Small intestine (tissue), 16 donors: ENCODE data around the gene HPS4. TPM values are rescaled to one million over a fixed set of nuclear protein-coding genes. Genes with fewer than 3 reads are reported as not detected.
A peak's percentile ranks its signal among the peaks of the same experiment; 100 is the strongest.
"Not testable (repeated sequence)": the region's sequence is repeated elsewhere in the genome, so short reads cannot be mapped to it uniquely, and the experiment has no call there.

Experiments
- DNase-seq, 2 donors: peaks; one replicate each; pipeline versions ENCODE4 v3.0.0 to v3.0.0-alpha.2; 2013
- FAIRE-seq: peaks from 2 replicates; lab custom pipeline; 2012; peaks lifted over from hg19 to GRCh38; lab: Jason Lieb, UNC
- H3K27ac ChIP-seq, 3 donors: one replicate each; pipeline ENCODE4 v1.5.1; 2013; ENCODE audit warnings: low read length in 2 of 3, mild to moderate bottlenecking in 2 of 3, control low read depth in 1 of 3, inconsistent platforms in 1 of 3, low read depth in 1 of 3, moderate library complexity in 1 of 3
- H3K27me3 ChIP-seq, 3 donors: one replicate each; pipeline ENCODE4 v1.6.1; 2013; ENCODE audit warnings: low read length in 3 of 3, inconsistent platforms in 1 of 3; ENCODE audit not compliant: control insufficient read depth in 3 of 3, insufficient read depth in 3 of 3
- H3K36me3 ChIP-seq, 3 donors: one replicate each; pipeline ENCODE4 v1.6.1; 2013; ENCODE audit warnings: low read length in 3 of 3, inconsistent platforms in 1 of 3, low read depth in 1 of 3, mild to moderate bottlenecking in 1 of 3, moderate library complexity in 1 of 3; ENCODE audit not compliant: control insufficient read depth in 3 of 3, insufficient read depth in 2 of 3
- H3K4me1 ChIP-seq, 3 donors: one replicate each; pipeline ENCODE4 v1.6.1; 2013; ENCODE audit warnings: low read length in 2 of 3, inconsistent platforms in 1 of 3, low read depth in 1 of 3, mild to moderate bottlenecking in 1 of 3, moderate library complexity in 1 of 3; ENCODE audit not compliant: control insufficient read depth in 3 of 3, insufficient read depth in 2 of 3
- H3K4me3 ChIP-seq, 3 donors: one replicate each; pipeline ENCODE4 v1.5.1; 2013; ENCODE audit warnings: low read length in 3 of 3, control low read depth in 1 of 3, inconsistent platforms in 1 of 3, low read depth in 1 of 3, mild to moderate bottlenecking in 1 of 3, moderate library complexity in 1 of 3
- H3K9me3 ChIP-seq, 2 donors: one replicate each; pipeline ENCODE4 v1.6.1; 2013; ENCODE audit warnings: low read depth in 1 of 2, low read length in 1 of 2; ENCODE audit not compliant: control insufficient read depth in 2 of 2, insufficient read depth in 1 of 2
- WGBS, 3 donors: extraction: QIAGEN DNeasy Blood & Tissue Kit; methylation state at CpG; one replicate each; pipeline ENCODE4 v1.1.7; 2013; 5-methylcytosine and 5-hydroxymethylcytosine counted together
- long read RNA-seq, 10 donors: transcript quantifications; one replicate each; lab custom pipeline, GENCODE V29; 2026
- polyA plus RNA-seq, 4 donors: library from polyadenylated mRNA; stranded (reverse) in 3 of 4; unstranded in 1 of 4; fragments of 200-250 nt in 3 of 4; fragments of 120-200 nt in 1 of 4; gene quantifications; one replicate each; pipeline versions ENCODE4 v1.2.1 to v1.2.3, GENCODE V29; 2013
- donor health status: healthy with polysubstance abuse.
- donor health status: control.
- donor health status: control.
- donor health status: Bipolar disorder and iron deficiency.
- donor health status: healthy.

Gene HPS4
- polyA plus RNA-seq = 10 to 100 TPM in 3 of 4 donors, 1 to 10 TPM in 1; 9.8 to 49.2 (median 14.3) TPM
- long read RNA-seq, donor 1, partial matches to known transcripts = 5 of 6 reads
- long read RNA-seq, donor 1, other reads (novel, unspliced or antisense) = 0 of 6 reads
- long read RNA-seq, donor 2, partial matches to known transcripts = 0 of 1 reads
- long read RNA-seq, donor 2, other reads (novel, unspliced or antisense) = 0 of 1 reads
- long read RNA-seq, donor 3, partial matches to known transcripts = 5 of 6 reads
- long read RNA-seq, donor 3, other reads (novel, unspliced or antisense) = 0 of 6 reads
- long read RNA-seq, donor 4 = 0 reads
- long read RNA-seq, donor 5 = 0 reads
- long read RNA-seq, donor 6, full-length matches to known transcripts = 1 of 1 reads
- long read RNA-seq, donor 6, partial matches to known transcripts = 0 of 1 reads
- long read RNA-seq, donor 6, other reads (novel, unspliced or antisense) = 0 of 1 reads
- long read RNA-seq, donor 7 = 0 reads
- long read RNA-seq, donor 8 = 0 reads
- long read RNA-seq, donor 9, partial matches to known transcripts = 0 of 2 reads
- long read RNA-seq, donor 9, other reads (novel, unspliced or antisense) = 0 of 2 reads
- long read RNA-seq, donor 10, partial matches to known transcripts = 0 of 1 reads
- long read RNA-seq, donor 10, other reads (novel, unspliced or antisense) = 0 of 1 reads

GRCh38 chr22:26483439-26484359 lies at the start of gene HPS4, which contains the start of gene SRRD:
Gene HPS4 (minus strand): TSS chr22:26483783. CDS start chr22:26481762, 2,021 bp downstream.
Gene SRRD (plus strand): TSS chr22:26483877. CDS start chr22:26483891, 14 bp downstream.
- peaks cover 5 to 36% (median 22%) of the 10 kb centered on the region in 3 donors for H3K4me1 ChIP-seq
- 1% methylated on average over 58 to 85 of the region's 85 CpGs for WGBS, 3 donors
- H3K36me3 ChIP-seq = peaks cover 3 to 21% (median 6%) of the 10 kb centered on the region in 3 donors
- no peaks in the 10 kb centered on the region for H3K27me3 ChIP-seq
- H3K27ac ChIP-seq = peak within 1 kb of the TSS; percentile 90 to 97 (median 96)
- no peaks in the 10 kb centered on the region for H3K9me3 ChIP-seq
- H3K4me3 ChIP-seq = peak within 1 kb of the TSS; percentile 62 to 100 (median 82)
- DNase-seq (peak; percentile 92 to 98), FAIRE-seq (no peak)

- H3K4me1 ChIP-seq = peaks cover 0 to 4% (median 0%) of the 10 kb centered on the region in 3 donors
- H3K27ac ChIP-seq = no peak overlapping the region
- FAIRE-seq (no peak), DNase-seq (no peak)
- H3K4me3 ChIP-seq = no peak overlapping the region
- WGBS, 3 donors = 63 to 78% (median 63%) methylated on average over 2 of the region's 2 CpGs
- H3K9me3 ChIP-seq = no peaks in the 10 kb centered on the region
- peaks cover 3 to 27% (median 5%) of the 10 kb centered on the region in 3 donors for H3K36me3 ChIP-seq
- H3K27me3 ChIP-seq = no peaks in the 10 kb centered on the region
Observed at GRCh38 chr22:26529345-26529744, 45.8 kb upstream of the HPS4 start.

- DNase-seq, H3K9me3 ChIP-seq, H3K27ac ChIP-seq, H3K27me3 ChIP-seq, FAIRE-seq, H3K4me1 ChIP-seq, H3K4me3 ChIP-seq: not testable (repeated sequence)
- H3K36me3 ChIP-seq = peaks cover 3 to 26% (median 5%) of the 10 kb centered on the region in 3 donors
- 88 to 94% (median 92%) methylated on average over 9 of the region's 9 CpGs for WGBS, 3 donors
Observed at GRCh38 chr22:26528518-26528917, 44.9 kb upstream of the HPS4 start.

GRCh38 chr22:26527574-26528465 lies 44.2 kb upstream of the HPS4 start:
- peaks cover 2 to 26% (median 5%) of the 10 kb centered on the region in 3 donors for H3K36me3 ChIP-seq
- H3K27me3 ChIP-seq = no peaks in the 10 kb centered on the region
- WGBS, 3 donors = 80 to 92% (median 84%) methylated on average over 15 of the region's 15 CpGs
- no peak overlapping the region for H3K4me3 ChIP-seq
- DNase-seq = no peak
- FAIRE-seq = no peak
- no peak overlapping the region for H3K27ac ChIP-seq
- peaks cover 0 to 4% (median 0%) of the 10 kb centered on the region in 3 donors for H3K4me1 ChIP-seq
- no peaks in the 10 kb centered on the region for H3K9me3 ChIP-seq

DNA sequence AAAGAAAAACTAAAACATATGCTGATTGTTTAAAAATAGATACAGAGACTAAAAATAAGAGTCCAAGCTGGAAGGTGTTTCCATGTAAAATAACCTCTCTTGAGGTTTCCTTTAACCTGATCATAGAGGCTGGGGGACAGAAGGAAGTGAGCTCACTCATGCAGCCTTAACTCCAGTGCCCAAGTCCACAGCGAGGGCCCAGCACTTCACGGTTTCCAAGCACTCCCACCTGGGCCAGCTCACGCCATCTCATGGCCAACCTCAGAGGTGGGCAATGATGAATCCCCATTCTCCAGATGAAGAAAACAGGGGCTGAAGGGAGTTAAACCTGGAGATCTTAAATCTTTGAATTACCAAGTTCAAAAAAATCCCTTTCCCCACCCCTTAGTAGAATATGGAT lies 43.6 kb upstream of the HPS4 start:
- DNase-seq (no peak), FAIRE-seq (no peak)
- Histone ChIP-seq H3K4me3 (no peak overlapping the region), H3K27me3 (no peaks in the 10 kb centered on the region), H3K9me3 (no peaks in the 10 kb centered on the region), H3K4me1 (peaks cover 0 to 4% (median 0%) of the 10 kb centered on the region in 3 donors), H3K27ac (no peak overlapping the region), H3K36me3 (peaks cover 2 to 26% (median 5%) of the 10 kb centered on the region in 3 donors)
- WGBS, 3 donors = 66 to 82% (median 69%) methylated on average over 3 of the region's 3 CpGs

- no peaks in the 10 kb centered on the region for H3K27me3 ChIP-seq
- DNase-seq (no peak), FAIRE-seq (no peak)
- no peak overlapping the region for H3K27ac ChIP-seq
- peaks cover 2 to 18% (median 5%) of the 10 kb centered on the region in 3 donors for H3K36me3 ChIP-seq
- H3K9me3 ChIP-seq = no peaks in the 10 kb centered on the region
- H3K4me3 ChIP-seq = no peak overlapping the region
- WGBS, 3 donors = 83 to 91% (median 88%) methylated on average over 7 of the region's 7 CpGs
- peaks cover 0 to 4% (median 0%) of the 10 kb centered on the region in 3 donors for H3K4me1 ChIP-seq
Observed at GRCh38 chr22:26525946-26526564, 42.5 kb upstream of the HPS4 start.

DNA sequence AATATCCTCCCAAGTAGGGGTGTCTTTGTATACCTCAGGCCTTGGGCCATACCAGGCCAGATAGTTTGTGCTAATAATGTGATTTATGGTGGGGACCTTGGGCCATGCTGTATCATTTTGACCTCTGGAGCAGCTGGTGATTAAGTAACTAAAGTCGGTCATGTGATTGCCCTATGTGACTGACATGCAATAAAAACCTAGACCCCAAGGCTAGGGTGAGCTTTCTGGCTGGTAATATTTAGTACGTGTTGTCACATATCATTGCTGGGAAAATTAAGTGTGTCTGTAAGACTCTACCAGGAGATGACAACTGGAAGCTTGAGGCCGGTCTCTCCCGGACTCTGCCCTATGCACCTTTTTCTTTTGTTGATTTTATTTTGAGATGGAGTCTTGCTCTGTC lies 41.3 kb upstream of the HPS4 start:
- 54 to 68% (median 58%) methylated on average over 4 of the region's 4 CpGs for WGBS, 3 donors
- Histone ChIP-seq H3K9me3 (no peaks in the 10 kb centered on the region), H3K27ac (peak overlapping the region in 1 of 3 donors; percentile 69), H3K4me1 (peaks cover 0 to 4% (median 0%) of the 10 kb centered on the region in 3 donors), H3K4me3 (no peak overlapping the region), H3K27me3 (no peaks in the 10 kb centered on the region), H3K36me3 (peaks cover 0 to 18% (median 0%) of the 10 kb centered on the region in 3 donors)
- DNase-seq (peak; percentile 48 to 90), FAIRE-seq (no peak)
